Bronchial epithelial cell (primary cell): ENCODE results near the gene TMEM250. TPM values are rescaled to one million over a fixed set of nuclear protein-coding genes. Genes with fewer than 3 reads are reported as not detected.
A peak's percentile ranks its signal among the peaks of the same experiment; 100 is the strongest.

Source experiments
- DNase-seq: peaks from one replicate; pipeline ENCODE4 v3.0.0-alpha.2; 2010; ENCODE audit warnings: low read depth
- FAIRE-seq: peaks from 2 replicates; lab custom pipeline; 2011; peaks lifted over from hg19 to GRCh38; lab: Jason Lieb, UNC
- H3K27me3 ChIP-seq: 2 replicates; pipeline ENCODE4 v1.5.1; 2011; ENCODE audit warnings: low read length; ENCODE audit not compliant: control insufficient read depth, insufficient read depth
- H3K36me3 ChIP-seq: 2 replicates; pipeline ENCODE4 v1.5.1; 2011; ENCODE audit warnings: low read length; ENCODE audit not compliant: control insufficient read depth, insufficient read depth
- H3K4me3 ChIP-seq: 2 replicates; pipeline ENCODE4 v1.5.1; 2011; ENCODE audit warnings: mild to moderate bottlenecking, low read depth, low read length, control low read depth
- total RNA-seq: library from RNA; depleted of rRNA; stranded (reverse); fragments of >200 nt; gene quantifications from 2 replicates; pipeline ENCODE4 v1.2.1, GENCODE V29; 2014
- TF ChIP-seq, protein P1 (sequence below): IDR thresholded peaks from 2 replicates; pipeline ENCODE4 v1.5.1; 2011; ENCODE audit warnings: mild to moderate bottlenecking, moderate library complexity, low read length, control low read depth, inconsistent platforms; ENCODE audit not compliant: insufficient read depth, severe bottlenecking

Gene TMEM250
- total RNA-seq, 1 donor from 2014 or later, result 67.9 TPM

DNA sequence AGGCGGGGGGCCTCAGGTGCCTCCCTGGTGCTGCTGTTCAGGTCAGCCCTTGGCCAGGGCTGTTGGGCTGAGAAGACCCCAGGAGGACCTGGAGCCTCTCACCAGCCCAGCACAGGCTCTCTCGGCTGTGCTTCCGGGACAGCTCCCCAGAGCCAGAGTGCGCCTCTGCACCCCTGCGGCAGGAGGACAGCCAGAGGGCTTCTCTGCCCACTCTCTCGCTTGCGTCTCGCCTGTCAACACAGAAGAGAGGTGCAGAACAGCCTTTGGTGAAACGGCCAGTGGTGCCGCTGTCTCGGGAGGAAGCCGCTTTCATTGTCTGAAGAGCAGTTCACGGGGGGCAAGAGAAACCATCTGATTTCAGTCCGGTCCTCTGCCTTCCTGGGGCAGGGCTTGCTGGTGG is 19.8 kb downstream of the TMEM250 start:
- no peak for DNase-seq
- TF ChIP-seq, protein P1, sequence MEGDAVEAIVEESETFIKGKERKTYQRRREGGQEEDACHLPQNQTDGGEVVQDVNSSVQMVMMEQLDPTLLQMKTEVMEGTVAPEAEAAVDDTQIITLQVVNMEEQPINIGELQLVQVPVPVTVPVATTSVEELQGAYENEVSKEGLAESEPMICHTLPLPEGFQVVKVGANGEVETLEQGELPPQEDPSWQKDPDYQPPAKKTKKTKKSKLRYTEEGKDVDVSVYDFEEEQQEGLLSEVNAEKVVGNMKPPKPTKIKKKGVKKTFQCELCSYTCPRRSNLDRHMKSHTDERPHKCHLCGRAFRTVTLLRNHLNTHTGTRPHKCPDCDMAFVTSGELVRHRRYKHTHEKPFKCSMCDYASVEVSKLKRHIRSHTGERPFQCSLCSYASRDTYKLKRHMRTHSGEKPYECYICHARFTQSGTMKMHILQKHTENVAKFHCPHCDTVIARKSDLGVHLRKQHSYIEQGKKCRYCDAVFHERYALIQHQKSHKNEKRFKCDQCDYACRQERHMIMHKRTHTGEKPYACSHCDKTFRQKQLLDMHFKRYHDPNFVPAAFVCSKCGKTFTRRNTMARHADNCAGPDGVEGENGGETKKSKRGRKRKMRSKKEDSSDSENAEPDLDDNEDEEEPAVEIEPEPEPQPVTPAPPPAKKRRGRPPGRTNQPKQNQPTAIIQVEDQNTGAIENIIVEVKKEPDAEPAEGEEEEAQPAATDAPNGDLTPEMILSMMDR, result no peak
- Histone ChIP-seq H3K27me3 (peaks cover 3% of the 10 kb centered on the region), H3K4me3 (no peak overlapping the region), H3K36me3 (no peaks in the 10 kb centered on the region)
- FAIRE-seq, result no peak

DNA sequence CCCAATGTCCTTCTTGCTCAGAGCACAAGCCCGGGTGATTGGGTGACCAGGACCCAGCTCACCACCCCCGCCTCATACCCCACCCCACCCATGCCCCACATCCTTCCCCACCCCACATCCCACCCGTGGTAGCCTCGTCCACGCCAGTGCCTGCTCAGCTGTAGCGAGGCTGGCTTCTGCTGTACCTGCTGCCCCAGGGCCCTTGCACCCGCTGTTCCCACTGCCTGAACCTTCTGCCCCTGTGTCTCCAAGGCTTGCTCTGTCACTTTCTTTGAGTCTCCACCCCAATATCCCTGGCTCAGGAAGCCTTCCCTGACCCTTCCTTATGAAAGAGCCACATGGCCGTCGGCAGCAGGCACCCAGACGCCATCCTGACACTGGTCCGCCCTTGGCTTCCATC is 20.5 kb downstream of the TMEM250 start:
- TF ChIP-seq, protein P1, result no peak
- H3K36me3 ChIP-seq, result no peaks in the 10 kb centered on the region
- DNase-seq, result no peak
- peaks cover 3% of the 10 kb centered on the region for H3K27me3 ChIP-seq
- H3K4me3 ChIP-seq, result no peak overlapping the region
- no peak for FAIRE-seq

GRCh38 chr9:136096505-136097001 is 22.1 kb downstream of the TMEM250 start:
- FAIRE-seq (no peak), DNase-seq (no peak)
- Histone ChIP-seq H3K36me3 (peaks cover 3% of the 10 kb centered on the region), H3K27me3 (peaks cover 3% of the 10 kb centered on the region), H3K4me3 (no peak overlapping the region)
- TF ChIP-seq, protein P1, result no peak

GRCh38 chr9:136095070-136096058 is 23.3 kb downstream of the TMEM250 start, which contains the start of gene NACC2:
NACC2 (minus strand) TSS chr9:136095289; CDS start chr9:136050521, 44,768 bp downstream.
- no peak for FAIRE-seq
- H3K4me3 ChIP-seq, result peak within 1 kb of the TSS; percentile 79
- TF ChIP-seq, protein P1, result no peak
- H3K27me3 ChIP-seq, result peaks cover 3% of the 10 kb centered on the region
- peak; percentile 28 for DNase-seq
- peaks cover 3% of the 10 kb centered on the region for H3K36me3 ChIP-seq

- FAIRE-seq (no peak), DNase-seq (peak; percentile 18)
- Histone ChIP-seq H3K36me3 (peaks cover 3% of the 10 kb centered on the region), H3K4me3 (peak overlapping the region; percentile 79), H3K27me3 (peaks cover 3% of the 10 kb centered on the region)
- TF ChIP-seq, protein P1, result no peak
These were observed 24.4 kb downstream of the TMEM250 start for GRCh38 chr9:136093995-136094881.
